BLaER1 treated with 17β-estradiol and CSF1 and Interleukin-3, amounts not matched to agents 10 nM and 100 nM (cell line): ENCODE data around the gene LCE7A.

Experiments used
- H3K27ac ChIP-seq, 11 experiments: shearing (Covaris generic); formaldehyde crosslinking; 2 replicates each; pipeline ENCODE4 v1.8.1; 2022
- H3K27me3 ChIP-seq, 11 experiments: shearing (Covaris generic); formaldehyde crosslinking; 2 replicates each; pipeline ENCODE4 v1.8.1; 2022
- H3K36me3 ChIP-seq, 11 experiments: shearing (Covaris generic); formaldehyde crosslinking; 2 replicates each; pipeline ENCODE4 v1.8.1; 2022
- H3K4me1 ChIP-seq, 10 experiments: shearing (Covaris generic); formaldehyde crosslinking; 2 replicates each; pipeline ENCODE4 v1.8.1; 2022
- H3K4me2 ChIP-seq, 11 experiments: shearing (Covaris generic); formaldehyde crosslinking; 2 replicates each; pipeline ENCODE4 v1.8.1; 2022
- H3K4me3 ChIP-seq, 10 experiments: shearing (Covaris generic); formaldehyde crosslinking; 2 replicates each; pipeline ENCODE4 v1.8.1; 2022
- H3K9ac ChIP-seq, 11 experiments: shearing (Covaris generic); formaldehyde crosslinking; 2 replicates each; pipeline ENCODE4 v1.8.1; 2022
- H3K9me3 ChIP-seq, 11 experiments: shearing (Covaris generic); formaldehyde crosslinking; replicated peaks in 1 of 11; 2 replicates each; pipeline ENCODE4 v1.8.1; 2022
- H4K20me1 ChIP-seq, 11 experiments: shearing (Covaris generic); formaldehyde crosslinking; 2 replicates each; pipeline ENCODE4 v1.8.1; 2022
- Cebpa-rat ChIP-seq, 11 experiments: shearing (Covaris generic); IDR thresholded peaks; 2 replicates each; pipeline ENCODE4 v1.8.1; 2022

The LCE7A gene

GRCh38 chr1:152859696-152860095 lies at the start of gene LCE7A:
Gene LCE7A, plus strand, starts transcription at chr1:152859996. Its CDS starts 702 bp downstream, at chr1:152860698.
- Histone ChIP-seq H3K9ac (no peak within 1 kb of the TSS), H3K4me3 (no peak within 1 kb of the TSS), H3K4me2 (no peak within 1 kb of the TSS), H3K9me3 (no peaks in the 10 kb centered on the region), H3K27me3 (no peaks in the 10 kb centered on the region), H4K20me1 (no peaks in the 10 kb centered on the region), H3K27ac (no peak within 1 kb of the TSS), H3K36me3 (no peaks in the 10 kb centered on the region), H3K4me1 (no peaks in the 10 kb centered on the region)
- no peak for TF ChIP-seq Cebpa-rat (IDR thresholded peaks at IDR 0.05)

- Histone ChIP-seq H4K20me1 (no peaks in the 10 kb centered on the region), H3K27me3 (no peaks in the 10 kb centered on the region), H3K9ac (no peak overlapping the region), H3K27ac (no peak overlapping the region), H3K4me2 (no peak overlapping the region), H3K4me3 (no peak overlapping the region), H3K4me1 (no peaks in the 10 kb centered on the region), H3K9me3 (peaks cover 0 to 6% (median 0%) of the 10 kb centered on the region in 11 experiments; a peak in 1 of 22 replicates), H3K36me3 (no peaks in the 10 kb centered on the region)
- TF ChIP-seq Cebpa-rat (IDR thresholded peaks at IDR 0.05), result no peak
Observed at GRCh38 chr1:152811050-152811449, 48.7 kb upstream of the LCE7A start.

GRCh38 chr1:152811671-152812070 lies 48.1 kb upstream of the LCE7A start, which contains the start of gene LCE1B:
Gene LCE1B, plus strand, starts transcription at chr1:152811971. Its CDS starts 476 bp downstream, at chr1:152812447.
- no peaks in the 10 kb centered on the region for H3K27me3 ChIP-seq
- no peaks in the 10 kb centered on the region for H4K20me1 ChIP-seq
- no peaks in the 10 kb centered on the region for H3K4me1 ChIP-seq
- H3K27ac ChIP-seq, result no peak within 1 kb of the TSS
- no peak within 1 kb of the TSS for H3K4me3 ChIP-seq
- peaks cover 0 to 6% (median 0%) of the 10 kb centered on the region in 11 experiments; a peak in 1 of 22 replicates for H3K9me3 ChIP-seq
- no peaks in the 10 kb centered on the region for H3K36me3 ChIP-seq
- H3K4me2 ChIP-seq, result no peak within 1 kb of the TSS
- TF ChIP-seq Cebpa-rat (IDR thresholded peaks at IDR 0.05), result no peak
- no peak within 1 kb of the TSS for H3K9ac ChIP-seq

GRCh38 chr1:152817309-152817708 lies 42.5 kb upstream of the LCE7A start:
- Histone ChIP-seq H3K27ac (no peak overlapping the region), H3K4me2 (no peak overlapping the region), H3K27me3 (no peaks in the 10 kb centered on the region), H3K36me3 (no peaks in the 10 kb centered on the region), H4K20me1 (no peaks in the 10 kb centered on the region), H3K9ac (no peak overlapping the region), H3K4me3 (no peak overlapping the region), H3K9me3 (no peaks in the 10 kb centered on the region), H3K4me1 (peaks cover 5 to 29% (median 8%) of the 10 kb centered on the region in 10 experiments; a peak in 16 of 20 replicates)
- TF ChIP-seq Cebpa-rat (IDR thresholded peaks at IDR 0.05), result no peak

- H3K27me3 ChIP-seq, result no peaks in the 10 kb centered on the region
- no peak overlapping the region for H3K4me3 ChIP-seq
- no peaks in the 10 kb centered on the region for H3K9me3 ChIP-seq
- no peaks in the 10 kb centered on the region for H4K20me1 ChIP-seq
- peaks cover 5 to 27% (median 8%) of the 10 kb centered on the region in 10 experiments; a peak in 16 of 20 replicates for H3K4me1 ChIP-seq
- H3K36me3 ChIP-seq, result no peaks in the 10 kb centered on the region
- no peak overlapping the region for H3K4me2 ChIP-seq
- H3K9ac ChIP-seq, result no peak overlapping the region
- no peak overlapping the region for H3K27ac ChIP-seq
- TF ChIP-seq Cebpa-rat (IDR thresholded peaks at IDR 0.05), result no peak
Observed at GRCh38 chr1:152823294-152823693, 36.5 kb upstream of the LCE7A start.

- TF ChIP-seq Cebpa-rat (IDR thresholded peaks at IDR 0.05), result no peak
- Histone ChIP-seq H3K27me3 (no peaks in the 10 kb centered on the region), H3K27ac (no peak overlapping the region), H4K20me1 (no peaks in the 10 kb centered on the region), H3K9ac (no peak overlapping the region), H3K4me3 (no peak overlapping the region), H3K4me1 (peaks cover 5 to 11% (median 8%) of the 10 kb centered on the region in 10 experiments; a peak in 16 of 20 replicates), H3K4me2 (no peak overlapping the region), H3K9me3 (no peaks in the 10 kb centered on the region), H3K36me3 (no peaks in the 10 kb centered on the region)
Observed at GRCh38 chr1:152824964-152825363, 34.8 kb upstream of the LCE7A start.

GRCh38 chr1:152827173-152827572 lies 32.6 kb upstream of the LCE7A start, which contains the start of gene LCE1A:
Gene LCE1A, plus strand, starts transcription at chr1:152827473. Its CDS starts 0 bp downstream, at chr1:152827473.
- no peak within 1 kb of the TSS for H3K27ac ChIP-seq
- no peak within 1 kb of the TSS for H3K4me2 ChIP-seq
- H3K9ac ChIP-seq, result no peak within 1 kb of the TSS
- H3K4me1 ChIP-seq, result no peaks in the 10 kb centered on the region
- no peak for TF ChIP-seq Cebpa-rat (IDR thresholded peaks at IDR 0.05)
- H3K36me3 ChIP-seq, result no peaks in the 10 kb centered on the region
- H4K20me1 ChIP-seq, result no peaks in the 10 kb centered on the region
- no peak within 1 kb of the TSS for H3K4me3 ChIP-seq
- H3K9me3 ChIP-seq, result peaks cover 0 to 8% (median 0%) of the 10 kb centered on the region in 11 experiments; a peak in 2 of 22 replicates
- no peaks in the 10 kb centered on the region for H3K27me3 ChIP-seq

- Histone ChIP-seq H3K36me3 (no peaks in the 10 kb centered on the region), H3K4me1 (no peaks in the 10 kb centered on the region), H3K27ac (no peak overlapping the region), H3K9me3 (no peaks in the 10 kb centered on the region), H4K20me1 (no peaks in the 10 kb centered on the region), H3K4me2 (no peak overlapping the region), H3K9ac (no peak overlapping the region), H3K27me3 (no peaks in the 10 kb centered on the region), H3K4me3 (no peak overlapping the region)
- TF ChIP-seq Cebpa-rat (IDR thresholded peaks at IDR 0.05), result no peak
Observed at GRCh38 chr1:152836870-152837269, 22.9 kb upstream of the LCE7A start.

GRCh38 chr1:152842556-152842955 lies 17.2 kb upstream of the LCE7A start, which contains the start of gene LCE6A:
Gene LCE6A, plus strand, starts transcription at chr1:152842856. Its CDS starts 665 bp downstream, at chr1:152843521.
- Histone ChIP-seq H3K36me3 (no peaks in the 10 kb centered on the region), H3K27ac (no peak within 1 kb of the TSS)
- TF ChIP-seq Cebpa-rat (IDR thresholded peaks at IDR 0.05), result no peak

GRCh38 chr1:152855661-152856060 lies 4.1 kb upstream of the LCE7A start:
- no peaks in the 10 kb centered on the region for H3K27me3 ChIP-seq
- no peaks in the 10 kb centered on the region for H4K20me1 ChIP-seq
- no peaks in the 10 kb centered on the region for H3K4me1 ChIP-seq
- H3K27ac ChIP-seq, result no peak overlapping the region
- no peaks in the 10 kb centered on the region for H3K9me3 ChIP-seq
- no peak for TF ChIP-seq Cebpa-rat (IDR thresholded peaks at IDR 0.05)
- H3K9ac ChIP-seq, result no peak overlapping the region
- no peak overlapping the region for H3K4me3 ChIP-seq
- H3K4me2 ChIP-seq, result no peak overlapping the region
- no peaks in the 10 kb centered on the region for H3K36me3 ChIP-seq

More at GRCh38 chr1:152842556-152842955, 17.2 kb upstream of the LCE7A start, which contains the start of gene LCE6A:
- Histone ChIP-seq H3K4me1 (no peaks in the 10 kb centered on the region), H3K4me3 (no peak within 1 kb of the TSS), H3K27me3 (no peaks in the 10 kb centered on the region), H3K9ac (no peak within 1 kb of the TSS), H3K4me2 (no peak within 1 kb of the TSS), H3K9me3 (no peaks in the 10 kb centered on the region), H4K20me1 (no peaks in the 10 kb centered on the region)
